HG02588 (cell line): ENCODE results near the gene SORBS1.
"Not testable (repeated sequence)": the region's sequence is repeated elsewhere in the genome, so short reads cannot be mapped to it uniquely, and the experiment has no call there.

Source experiments
- ATAC-seq: cut with Tn5 transposase; IDR thresholded peaks from one replicate; pipeline ENCODE4 v1.9.1; 2021; ENCODE audit warnings: mild to moderate bottlenecking, moderate library complexity; ENCODE audit not compliant: unreplicated experiment

SORBS1 gene

DNA sequence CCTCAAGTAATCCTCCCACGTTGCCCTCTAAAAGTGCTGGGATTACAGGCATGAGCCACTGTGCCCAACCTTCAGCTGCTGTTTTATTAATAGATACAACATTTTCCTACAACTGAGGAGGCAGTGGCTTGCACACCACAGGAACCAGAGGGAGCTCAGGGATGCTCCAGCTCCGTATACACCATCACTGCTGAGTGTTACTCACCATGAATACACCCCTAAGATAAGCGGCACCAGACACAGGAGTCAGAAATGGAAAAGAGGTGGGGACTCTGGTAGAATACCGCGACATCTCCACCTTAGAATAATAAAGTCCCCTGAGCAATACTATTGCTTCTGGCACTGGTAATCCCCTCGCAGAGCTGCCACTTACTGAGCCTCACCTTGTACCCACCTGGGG is 201.7 kb downstream of the SORBS1 start:
- no peak for ATAC-seq

DNA sequence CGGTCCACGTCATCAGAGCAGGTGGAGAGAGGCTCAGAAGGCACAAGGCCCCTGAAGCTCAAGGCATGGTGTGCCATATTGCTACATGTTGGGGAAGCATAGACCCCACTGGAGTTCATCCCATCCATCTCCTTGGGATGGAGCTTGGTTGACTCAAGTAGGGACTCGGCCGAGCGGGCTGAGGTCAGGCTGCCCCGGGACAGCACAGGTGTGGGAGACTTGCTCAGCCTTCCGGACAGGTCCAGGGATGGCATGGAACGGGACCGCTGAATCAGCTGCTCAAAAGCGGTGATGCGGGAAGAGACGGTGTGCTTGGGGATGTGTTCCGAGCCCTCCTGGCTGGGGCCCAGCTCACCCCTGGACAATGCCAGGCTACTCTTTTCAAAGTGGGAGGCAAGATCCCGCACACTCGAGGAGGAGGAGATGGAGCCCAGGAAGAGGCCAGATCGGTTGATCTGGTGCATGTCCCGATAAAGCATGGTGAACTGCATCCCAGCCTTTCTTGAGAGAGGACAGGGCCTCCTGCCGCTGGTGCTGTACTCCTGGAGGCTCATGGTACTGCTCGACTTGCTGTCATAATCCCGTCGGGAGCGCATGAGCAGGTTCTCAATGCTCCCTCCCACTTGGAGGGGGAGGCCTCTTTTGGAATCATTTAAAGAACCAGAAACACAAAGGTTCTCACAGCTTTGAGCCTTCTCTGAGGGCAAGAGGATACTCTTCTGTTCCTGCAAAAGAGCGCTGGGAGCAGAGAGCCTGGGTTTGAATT is 204.8 kb downstream of the SORBS1 start:
- ATAC-seq, result no peak

DNA sequence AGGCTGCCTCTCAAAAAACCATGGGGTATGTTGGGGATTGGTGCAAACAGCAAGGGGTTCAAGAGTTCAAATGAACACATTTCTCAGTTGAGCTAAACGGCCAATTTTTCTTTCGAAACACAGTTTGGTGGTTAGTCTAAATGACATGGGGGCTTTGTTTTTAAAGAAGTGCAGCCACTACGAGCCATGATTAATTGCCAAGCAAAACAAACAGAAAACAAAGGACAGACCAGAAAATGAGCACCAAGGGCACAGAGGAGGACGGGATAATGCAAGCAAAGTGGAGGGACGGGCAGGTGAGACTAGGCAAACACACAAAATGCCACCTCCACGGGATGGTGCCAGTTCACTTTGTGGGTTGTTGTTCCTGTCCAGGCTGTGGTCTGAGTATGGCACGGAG is 205.9 kb downstream of the SORBS1 start:
- ATAC-seq, result no peak

DNA sequence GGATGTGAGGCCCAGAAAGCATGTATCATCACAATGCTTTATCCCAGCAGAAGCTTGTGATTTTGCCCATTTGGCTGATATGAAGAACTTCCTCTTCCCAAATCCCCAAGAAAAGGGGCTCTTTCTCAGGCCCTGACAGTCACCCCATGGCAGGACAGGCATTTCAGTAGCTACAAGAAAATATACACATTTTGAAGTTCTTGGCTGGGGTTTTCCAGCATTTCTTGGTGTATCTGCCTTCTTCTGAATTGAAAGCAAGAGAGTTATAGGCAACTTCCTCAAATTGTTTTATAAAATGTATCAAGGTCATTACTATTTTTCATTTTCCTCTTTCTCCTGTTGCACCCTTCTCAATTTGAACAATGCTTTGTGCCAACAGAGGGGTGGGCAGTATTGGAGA is 207.1 kb downstream of the SORBS1 start:
- no peak for ATAC-seq

DNA sequence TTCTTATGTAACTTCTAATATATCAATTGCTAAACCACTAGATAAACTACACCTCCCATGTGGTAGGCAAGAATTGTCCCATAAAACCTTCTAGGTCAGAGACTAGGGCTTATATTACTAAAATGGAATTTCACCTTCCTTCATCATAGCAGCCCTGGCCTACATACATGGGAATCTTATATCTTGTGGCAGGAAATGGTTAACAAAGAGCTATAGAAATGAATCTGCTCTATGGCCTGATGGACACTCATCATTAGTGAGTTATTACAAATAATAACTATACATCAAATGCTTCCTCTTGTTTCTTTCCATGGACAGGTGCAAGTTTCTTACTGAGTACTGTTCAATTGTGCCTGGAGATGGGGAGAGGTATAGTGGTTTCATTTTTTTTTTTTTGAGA is 208.0 kb downstream of the SORBS1 start:
- ATAC-seq, result no peak

DNA sequence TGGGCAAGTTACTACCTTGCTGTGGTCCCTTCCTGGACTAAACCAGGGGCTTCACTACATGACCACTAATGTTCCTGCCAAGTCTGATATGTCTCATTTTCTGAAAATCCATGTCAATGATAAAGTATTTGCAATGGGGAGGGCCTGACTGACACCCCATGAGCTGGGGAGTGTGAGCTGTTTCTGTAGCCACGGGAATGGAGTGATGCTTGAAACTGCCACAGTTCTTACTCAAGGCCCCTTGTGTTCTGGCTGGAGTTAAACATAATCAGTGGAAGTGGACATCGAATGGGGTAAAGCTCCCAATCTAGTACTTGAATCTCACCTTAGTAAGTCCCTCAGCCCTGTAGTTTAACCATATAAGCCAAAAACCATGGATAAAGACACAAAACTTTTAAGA is 208.5 kb downstream of the SORBS1 start:
- ATAC-seq, result no peak

DNA sequence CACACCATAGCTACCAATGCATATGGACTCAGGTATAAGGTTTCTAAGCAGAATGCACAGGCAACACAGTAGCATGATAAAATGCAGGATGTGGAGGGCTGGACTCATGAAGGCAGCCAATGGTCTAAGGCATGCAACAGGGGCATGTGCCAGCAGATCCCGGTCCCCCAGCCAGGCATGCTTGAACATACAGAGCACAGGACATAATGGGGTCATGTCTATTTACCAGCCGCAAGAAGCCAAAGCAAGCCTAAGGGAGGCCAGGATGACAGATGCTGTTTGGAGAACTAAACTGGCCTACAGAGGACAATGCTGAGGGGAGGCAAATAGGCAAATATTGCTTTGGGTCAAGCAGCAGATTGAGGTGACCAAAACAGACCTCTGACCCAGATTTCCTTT is 210.3 kb downstream of the SORBS1 start:
- no peak for ATAC-seq

DNA sequence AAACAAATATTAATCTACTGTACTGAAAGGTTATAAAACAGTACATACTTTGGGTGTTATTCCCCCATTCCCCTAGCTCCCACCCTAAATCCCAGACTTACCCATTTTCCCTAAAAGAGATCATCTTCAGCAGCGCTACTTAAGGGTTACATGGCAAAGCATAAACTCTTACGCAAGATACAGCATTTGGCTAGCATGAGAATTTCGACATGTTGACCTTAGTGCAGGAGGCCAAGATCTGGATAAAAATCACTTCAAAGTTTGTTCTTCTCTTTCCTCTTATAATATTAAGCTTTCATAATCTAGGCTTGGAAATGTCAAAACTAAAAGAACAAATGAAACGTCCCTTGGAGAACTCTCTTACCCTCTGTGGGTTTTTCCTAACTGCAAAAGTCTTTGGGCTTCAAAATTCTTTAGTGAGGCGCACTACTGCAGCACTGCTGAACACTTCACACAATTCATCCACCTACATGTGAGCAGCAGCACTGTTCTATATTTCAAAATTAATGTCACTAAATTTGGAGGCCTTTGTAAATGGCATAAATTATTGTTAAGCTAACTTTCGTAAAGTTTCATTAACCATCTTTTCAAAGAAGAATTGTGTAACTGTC is 210.8 kb downstream of the SORBS1 start:
- no peak for ATAC-seq

DNA sequence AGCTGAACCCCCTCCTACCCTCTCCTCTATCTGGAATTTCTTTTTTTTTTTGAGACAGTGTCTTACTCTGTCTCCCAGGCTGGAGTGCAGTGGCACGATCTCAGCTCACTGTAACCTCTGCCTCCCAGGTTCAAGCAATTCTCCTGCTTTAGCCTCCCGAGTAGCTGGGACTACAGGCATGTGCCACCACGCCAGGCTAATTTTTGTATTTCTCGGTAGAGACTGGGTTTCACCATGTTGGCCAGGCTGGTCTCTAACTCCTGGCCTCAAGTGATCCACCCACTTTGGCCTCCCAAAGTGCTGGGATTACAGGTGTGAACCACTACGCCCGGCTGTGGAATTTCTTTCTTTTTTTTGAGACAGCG is 213.8 kb downstream of the SORBS1 start:
- not testable (repeated sequence) for ATAC-seq

DNA sequence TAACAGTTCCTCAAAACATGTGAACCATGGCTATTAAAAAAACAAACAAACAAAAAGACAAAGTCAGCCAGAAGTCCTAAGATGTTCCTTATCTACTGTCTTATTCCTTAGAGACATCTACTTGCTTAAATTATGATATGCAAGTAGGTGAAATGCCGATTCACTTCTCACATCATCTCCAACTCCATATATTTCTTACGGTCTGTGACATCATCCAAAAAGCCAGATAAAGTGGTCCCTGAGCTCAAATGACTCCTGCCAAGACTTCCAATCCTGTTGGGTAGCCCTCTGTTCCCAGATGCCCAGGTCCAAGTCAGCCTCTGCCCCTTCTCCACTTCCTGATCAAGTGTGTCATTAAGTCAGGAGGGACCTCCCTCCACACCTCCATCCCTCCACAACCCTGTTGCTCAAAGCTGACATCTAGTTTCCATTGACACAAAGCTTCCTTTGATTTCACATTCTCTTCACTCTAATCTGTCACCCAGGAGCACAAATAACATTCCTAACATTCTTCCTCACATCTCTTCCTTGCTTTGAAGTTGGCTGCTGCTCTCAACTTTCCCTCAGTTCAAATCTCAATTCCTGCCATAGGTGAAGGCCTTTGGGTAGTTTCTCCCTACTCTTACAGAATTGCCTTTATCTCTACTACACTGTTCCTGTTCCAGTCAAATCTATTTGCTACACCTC is 214.3 kb downstream of the SORBS1 start:
- ATAC-seq, result no peak

DNA sequence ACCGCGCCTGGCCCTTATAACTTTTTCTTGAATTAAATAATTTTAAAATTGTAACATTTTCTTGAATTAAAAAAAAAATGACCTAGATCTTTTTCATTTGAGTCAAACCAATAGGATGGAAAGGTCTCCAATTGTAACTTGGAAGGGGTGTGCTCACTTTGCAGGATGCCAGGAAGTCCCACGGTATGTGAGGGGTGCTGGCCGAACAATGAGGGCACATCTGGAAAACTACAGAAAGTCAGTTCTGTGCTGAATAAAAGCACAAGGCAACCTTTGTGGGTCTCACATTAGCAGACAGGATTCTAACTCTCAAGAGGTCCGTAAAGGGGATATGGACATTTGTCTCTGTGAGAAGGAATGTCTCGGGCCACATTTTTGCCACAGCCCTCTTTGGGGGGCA is 217.6 kb downstream of the SORBS1 start:
- no peak for ATAC-seq

DNA sequence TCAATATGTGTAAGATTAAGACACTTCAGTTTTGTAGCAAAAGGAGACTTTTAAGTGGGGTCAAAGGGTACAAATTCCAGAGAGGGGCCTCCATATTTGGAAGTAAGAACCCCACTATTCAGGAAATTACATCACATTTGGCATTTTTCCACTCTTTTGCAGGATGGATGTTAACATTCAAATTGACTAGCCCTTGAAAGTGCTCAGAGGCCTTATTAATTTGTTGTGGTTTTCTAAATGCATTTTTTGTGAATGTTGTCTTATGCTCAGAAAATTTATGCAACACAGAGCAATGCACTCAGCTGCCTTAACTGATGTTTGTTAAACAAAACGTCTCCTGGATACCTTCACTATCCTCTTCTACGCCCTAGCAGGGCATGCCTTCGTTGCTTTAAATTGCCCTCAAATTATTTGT is 219.4 kb downstream of the SORBS1 start:
- ATAC-seq, result no peak

DNA sequence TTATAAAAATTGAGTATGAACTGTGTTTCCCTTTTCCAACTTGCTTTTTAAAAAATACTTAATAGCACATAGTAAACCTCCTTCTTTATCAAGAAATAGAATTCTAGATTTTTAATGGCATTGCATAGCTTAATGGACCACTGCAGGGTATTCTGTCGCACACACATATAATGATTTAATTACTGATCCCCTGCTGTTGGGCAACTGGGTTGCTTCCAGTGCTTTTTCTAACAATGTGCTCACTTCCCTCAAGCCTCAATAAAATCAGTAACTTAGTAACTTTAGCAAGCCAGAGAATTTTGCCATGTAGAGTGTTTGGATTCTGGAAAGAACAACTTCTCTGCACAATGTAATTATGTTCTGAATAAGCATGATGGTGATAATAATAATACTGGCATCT is 221.3 kb downstream of the SORBS1 start:
- ATAC-seq, result no peak

DNA sequence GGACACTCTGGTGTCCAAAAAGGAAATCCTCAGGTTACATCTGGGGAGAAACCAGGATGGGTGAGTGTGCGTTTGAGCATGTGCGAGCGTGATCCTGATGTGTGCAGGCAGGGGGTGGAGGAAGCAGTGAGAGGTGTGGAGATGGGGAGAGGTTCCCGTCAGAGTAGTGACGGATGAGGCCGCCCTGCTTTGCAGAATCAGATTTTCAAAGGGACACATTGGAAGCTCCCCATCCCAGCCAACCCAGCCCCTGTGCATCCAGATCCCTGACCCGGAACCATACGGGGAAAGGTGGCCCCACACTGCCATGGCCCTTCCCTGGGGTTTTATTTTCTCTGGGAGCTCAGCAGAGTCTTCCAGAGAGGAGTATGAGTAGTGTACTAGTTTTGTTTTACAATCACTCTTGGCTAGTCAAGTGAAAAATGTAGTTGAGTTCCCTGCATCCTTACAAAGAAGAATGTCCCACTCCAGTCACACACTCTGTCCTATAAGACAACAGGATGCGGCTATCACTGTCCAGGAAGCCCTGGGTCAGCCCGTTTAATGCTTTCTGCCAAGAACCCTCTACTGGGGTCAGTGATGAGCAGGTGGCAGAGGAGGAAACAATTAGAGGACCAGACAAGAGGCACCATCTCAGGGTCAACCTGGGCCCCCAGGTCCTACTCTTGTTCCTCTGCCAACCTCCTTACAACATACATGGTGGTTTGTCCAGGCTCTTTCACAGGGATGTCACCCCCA is 223.6 kb downstream of the SORBS1 start:
- no peak for ATAC-seq

DNA sequence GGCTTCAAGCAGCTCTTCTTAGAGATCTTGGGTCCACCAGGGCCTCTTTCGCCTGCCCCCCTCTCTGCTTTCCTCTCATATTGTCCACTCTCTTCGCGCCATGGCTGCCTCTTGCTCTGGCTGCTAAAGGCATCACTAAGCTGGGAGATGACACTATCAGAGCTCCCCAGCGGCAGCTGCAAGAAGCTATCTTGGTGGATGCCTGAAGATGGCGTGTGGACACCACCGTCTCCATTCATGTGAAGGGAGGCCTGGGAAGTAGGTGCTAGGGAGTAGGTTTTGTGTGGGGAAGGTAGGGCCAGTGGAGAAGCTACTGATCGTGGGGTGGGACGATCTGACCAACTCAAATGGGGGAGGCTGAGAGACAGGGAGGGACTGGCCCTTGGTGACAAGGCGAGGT is 224.5 kb downstream of the SORBS1 start:
- ATAC-seq, result no peak

DNA sequence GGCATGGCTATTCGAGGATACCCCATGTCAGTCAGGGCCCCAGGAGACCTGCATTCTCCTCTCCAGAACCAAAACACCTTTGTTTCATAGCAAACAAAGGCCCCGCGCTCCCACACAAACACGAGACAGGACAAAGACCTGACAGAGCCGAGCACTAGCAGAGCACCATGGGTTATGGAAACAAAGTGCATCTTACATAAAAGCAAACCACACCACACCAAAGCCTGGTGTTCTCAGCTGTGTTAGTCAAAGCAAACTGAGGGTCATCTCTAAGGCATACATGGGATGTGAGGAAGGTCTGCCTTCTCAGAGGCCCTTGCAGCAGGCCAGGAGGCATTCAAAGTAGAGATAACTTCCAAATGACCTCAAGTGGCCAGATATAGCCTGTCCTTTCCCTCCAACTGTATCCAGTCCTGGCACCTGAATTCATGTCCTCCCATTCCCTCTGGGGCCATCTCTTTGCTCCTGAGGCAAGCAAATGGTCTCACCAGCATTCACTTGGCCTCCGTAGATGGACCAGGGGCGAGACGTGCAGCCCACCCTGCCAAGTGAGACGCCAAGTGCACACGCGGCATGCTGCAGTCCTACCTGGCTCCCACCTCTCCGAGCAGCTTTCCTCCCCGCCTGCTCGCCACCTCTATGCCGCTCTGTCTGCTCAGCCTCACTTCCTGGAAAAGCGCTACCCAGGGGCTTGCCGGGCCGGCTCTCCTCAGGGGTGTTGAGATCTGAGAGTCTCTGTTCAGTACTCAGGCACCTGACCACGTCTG is 225.1 kb downstream of the SORBS1 start:
- no peak for ATAC-seq

DNA sequence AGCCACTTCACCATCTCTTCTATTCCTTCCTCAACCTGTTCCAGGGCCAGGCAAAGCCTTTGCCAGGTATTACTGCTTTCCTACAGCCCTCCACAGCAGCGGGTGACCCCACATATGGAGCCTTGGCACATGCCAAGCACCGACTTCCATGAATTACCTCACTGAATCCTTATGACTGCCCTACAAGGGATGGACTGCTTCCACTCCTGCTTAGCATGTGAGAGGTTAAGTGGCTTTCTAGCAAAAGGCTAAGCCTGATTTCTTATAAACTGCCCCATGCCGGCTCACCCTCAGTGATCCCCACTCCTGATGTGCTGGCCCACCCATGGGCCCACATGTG is 226.4 kb downstream of the SORBS1 start:
- ATAC-seq, result no peak

DNA sequence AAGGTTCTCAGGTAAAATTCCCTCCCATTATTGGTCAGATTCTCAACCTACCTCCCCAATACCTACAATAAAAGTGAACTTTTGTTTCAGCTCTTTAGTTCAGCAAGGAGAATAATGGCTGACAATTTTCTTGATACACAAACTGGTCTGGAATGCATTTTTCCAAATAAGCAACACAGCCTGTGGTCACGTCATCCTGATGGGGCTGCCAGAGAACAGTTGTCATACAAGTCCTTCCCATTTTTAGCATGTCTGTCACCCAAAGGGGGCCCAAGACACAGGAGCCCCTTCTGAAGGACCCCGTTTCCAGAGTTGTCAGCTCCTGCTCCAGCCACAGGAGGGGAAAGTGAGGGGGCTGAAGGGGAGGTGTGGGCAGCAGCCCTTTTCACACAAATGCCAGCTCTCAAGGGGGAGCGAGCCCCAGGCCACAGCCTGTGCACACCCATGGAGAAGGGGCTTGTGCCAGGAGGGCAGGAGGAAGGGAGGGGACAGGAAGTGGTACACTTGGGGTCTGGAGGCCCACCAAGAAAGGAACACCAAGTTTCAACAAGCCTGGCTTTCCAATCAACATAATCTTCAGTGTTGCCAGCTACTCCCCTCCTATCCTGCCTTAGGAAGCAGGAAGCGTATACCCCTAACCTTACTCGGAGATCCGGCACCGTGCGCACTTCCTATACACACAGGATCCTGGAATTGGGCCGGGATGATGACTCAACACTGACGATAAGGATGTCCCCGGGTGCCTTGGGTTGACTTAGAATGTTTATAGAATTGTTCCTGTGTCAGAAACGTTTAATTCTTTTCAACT is 227.0 kb downstream of the SORBS1 start:
- no peak for ATAC-seq

DNA sequence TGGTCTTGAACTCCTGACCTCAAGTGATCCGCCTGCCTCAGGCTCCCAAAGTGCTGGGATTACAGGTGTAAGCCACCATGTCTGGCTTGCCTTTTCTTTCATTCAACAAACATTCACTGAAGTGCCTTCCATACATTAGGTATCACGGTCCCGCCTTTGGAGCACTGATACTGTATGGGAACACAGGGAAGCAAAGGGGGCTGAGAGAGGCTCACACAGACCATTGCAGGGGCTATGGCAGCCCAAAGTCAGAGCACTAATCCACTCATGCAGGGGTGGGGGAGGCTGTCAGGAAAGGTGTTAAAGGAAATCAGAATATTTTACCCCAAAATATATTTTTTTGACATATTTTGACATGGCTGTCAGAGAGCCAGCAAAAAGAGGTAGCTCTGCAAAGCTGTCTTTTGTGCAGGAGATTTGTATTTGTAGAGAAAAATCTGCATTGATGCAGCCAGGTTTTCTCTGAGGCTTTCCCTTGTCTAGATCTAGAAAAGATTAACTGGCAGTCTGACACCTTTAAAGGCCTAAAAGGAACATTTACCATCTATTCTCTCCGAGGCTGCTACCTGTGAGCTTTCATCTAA is 228.4 kb downstream of the SORBS1 start:
- ATAC-seq, result no peak

DNA sequence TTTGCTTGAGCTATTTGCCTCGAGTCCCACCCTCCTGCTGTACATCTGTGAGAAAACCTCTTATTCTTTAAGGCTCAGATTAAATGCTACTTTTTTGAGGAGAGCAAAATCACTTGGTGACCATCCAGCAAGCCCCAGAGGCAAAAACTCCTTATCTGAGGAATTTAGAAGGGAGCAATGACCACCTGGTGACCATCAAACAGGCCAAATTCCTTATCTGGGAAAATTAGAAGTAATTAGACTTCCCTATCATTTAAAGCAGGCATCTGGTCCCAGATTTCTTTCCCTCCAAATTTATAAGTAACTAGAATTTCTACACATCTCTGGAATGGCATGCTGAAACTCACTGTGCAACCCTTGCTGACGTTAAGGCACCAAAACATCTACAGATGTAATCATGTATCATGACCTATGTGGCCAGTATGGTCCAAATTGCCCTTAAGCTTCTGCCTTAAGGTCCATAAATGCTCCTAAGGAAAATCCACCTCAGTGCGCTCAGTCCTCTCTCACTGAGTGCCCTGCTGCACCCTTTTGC is 229.5 kb downstream of the SORBS1 start:
- no peak for ATAC-seq
